ENCODE results near the gene TNNI3K.

The TNNI3K gene

GRCh38 chr1:74316302-74316701, 81.1 kb downstream of the TNNI3K start:
- DNase-seq (ENCODE audit: low read depth): no peak

- no peak for DNase-seq (ENCODE audit: low read depth)
Observed at GRCh38 chr1:74317663-74318062, 82.5 kb downstream of the TNNI3K start.

GRCh38 chr1:74323937-74324473, 88.8 kb downstream of the TNNI3K start:
- no peak for DNase-seq (ENCODE audit: low read depth)

GRCh38 chr1:74324684-74325448, 89.7 kb downstream of the TNNI3K start:
- DNase-seq (ENCODE audit: low read depth): no peak

GRCh38 chr1:74328851-74329250, 93.7 kb downstream of the TNNI3K start:
- no peak for DNase-seq (ENCODE audit: low read depth)

GRCh38 chr1:74333244-74333643, 98.1 kb downstream of the TNNI3K start:
- DNase-seq (ENCODE audit: low read depth): no peak

- no peak for DNase-seq (ENCODE audit: low read depth)
Observed at GRCh38 chr1:74334147-74334546, 99.0 kb downstream of the TNNI3K start.

GRCh38 chr1:74340656-74341055, 105.5 kb downstream of the TNNI3K start:
- DNase-seq (ENCODE audit: low read depth): no peak

GRCh38 chr1:74341702-74342339, 106.6 kb downstream of the TNNI3K start:
- DNase-seq (ENCODE audit: low read depth): no peak

- DNase-seq (ENCODE audit: low read depth): peak; percentile 15
Observed at GRCh38 chr1:74343216-74343615, 108.0 kb downstream of the TNNI3K start.

- no peak for DNase-seq (ENCODE audit: low read depth)
Observed at GRCh38 chr1:74344387-74344786, 109.2 kb downstream of the TNNI3K start.

GRCh38 chr1:74356493-74356892, 121.3 kb downstream of the TNNI3K start:
- DNase-seq (ENCODE audit: low read depth): peak; percentile 52

- no peak for DNase-seq (ENCODE audit: low read depth)
Observed at GRCh38 chr1:74357150-74357549, 122.0 kb downstream of the TNNI3K start.

GRCh38 chr1:74357756-74358155, 122.6 kb downstream of the TNNI3K start:
- DNase-seq (ENCODE audit: low read depth): no peak

- no peak for DNase-seq (ENCODE audit: low read depth)
Observed at GRCh38 chr1:74362691-74363090, 127.5 kb downstream of the TNNI3K start.

- DNase-seq (ENCODE audit: low read depth): no peak
Observed at GRCh38 chr1:74363220-74363619, 128.0 kb downstream of the TNNI3K start.

- DNase-seq (ENCODE audit: low read depth): no peak
Observed at GRCh38 chr1:74367175-74367813, 132.1 kb downstream of the TNNI3K start.

- DNase-seq (ENCODE audit: low read depth): no peak
Observed at GRCh38 chr1:74368335-74368734, 133.1 kb downstream of the TNNI3K start.

- DNase-seq (ENCODE audit: low read depth): no peak
Observed at GRCh38 chr1:74375376-74375775, 140.2 kb downstream of the TNNI3K start.

- no peak for DNase-seq (ENCODE audit: low read depth)
Observed at GRCh38 chr1:74380252-74380651, 145.1 kb downstream of the TNNI3K start.

GRCh38 chr1:74388855-74389254, 153.7 kb downstream of the TNNI3K start:
- DNase-seq (ENCODE audit: low read depth): no peak

GRCh38 chr1:74392186-74392585, 157.0 kb downstream of the TNNI3K start:
- DNase-seq (ENCODE audit: low read depth): no peak

- DNase-seq (ENCODE audit: low read depth): no peak
Observed at GRCh38 chr1:74392840-74393239, 157.7 kb downstream of the TNNI3K start.
